Stomach smooth muscle (tissue), 2 donors: ENCODE data around the gene GP1BA.

Experiments used
- H3K27ac ChIP-seq: one replicate; pipeline ENCODE4 v1.7.0; 2013; ENCODE audit warnings: mild to moderate bottlenecking, low read length, inconsistent platforms
- H3K27me3 ChIP-seq, 2 donors: one replicate each; pipeline ENCODE4 v1.7.0; 2013; ENCODE audit warnings: low read length in 2 of 2; ENCODE audit not compliant: insufficient read depth in 2 of 2, control insufficient read depth in 1 of 2
- H3K36me3 ChIP-seq, 2 donors: one replicate each; pipeline ENCODE4 v1.7.0; 2013; ENCODE audit warnings: low read length in 2 of 2; ENCODE audit not compliant: control insufficient read depth in 2 of 2, insufficient read depth in 2 of 2
- H3K4me1 ChIP-seq: one replicate; pipeline ENCODE4 v1.7.0; 2013; ENCODE audit warnings: low read length; ENCODE audit not compliant: control insufficient read depth, insufficient read depth
- H3K4me3 ChIP-seq, 2 donors: one replicate each; pipeline ENCODE4 v1.7.0; 2013; ENCODE audit warnings: low read length in 2 of 2
- H3K9ac ChIP-seq, 2 donors: one replicate each; pipeline ENCODE4 v1.7.0; 2013; ENCODE audit warnings: low read length in 2 of 2, mild to moderate bottlenecking in 1 of 2
- H3K9me3 ChIP-seq, 2 donors: one replicate each; pipeline ENCODE4 v1.7.0; 2013; ENCODE audit warnings: low read length in 2 of 2; ENCODE audit not compliant: control insufficient read depth in 2 of 2
- donor health status: healthy.
- donor health status: Pancreatic carcinoma.

Gene GP1BA

DNA sequence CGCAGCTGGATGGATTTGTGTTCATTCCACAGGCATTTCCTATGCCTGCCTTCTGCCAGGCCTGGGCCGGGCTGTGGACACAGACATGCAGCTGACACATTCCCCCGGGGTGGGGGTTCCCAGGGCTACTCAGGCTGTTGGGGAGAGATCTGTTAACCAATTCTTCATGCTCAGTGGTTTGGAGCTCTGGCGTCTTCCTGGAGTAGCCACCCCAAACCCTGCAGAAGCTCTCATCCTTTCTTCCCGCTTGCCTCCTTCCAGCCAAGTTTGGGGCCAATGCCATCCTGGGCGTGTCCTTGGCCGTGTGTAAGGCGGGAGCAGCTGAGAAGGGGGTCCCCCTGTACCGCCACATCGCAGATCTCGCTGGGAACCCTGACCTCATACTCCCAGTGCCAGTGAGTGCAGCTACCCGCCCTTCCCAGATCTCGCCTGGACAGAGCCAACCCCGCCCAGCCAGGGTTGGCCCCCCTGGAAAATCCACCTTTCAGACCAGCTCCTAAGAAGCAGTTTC, 21.4 kb downstream of the GP1BA start:
- H3K4me1 ChIP-seq, result peaks cover 19% of the 10 kb centered on the region
- no peaks in the 10 kb centered on the region for H3K27me3 ChIP-seq
- H3K9me3 ChIP-seq, result no peaks in the 10 kb centered on the region
- no peak overlapping the region for H3K4me3 ChIP-seq
- peaks cover 0 to 2% of the 10 kb centered on the region in 2 donors for H3K36me3 ChIP-seq
- no peak overlapping the region for H3K27ac ChIP-seq
- H3K9ac ChIP-seq, result no peak overlapping the region

DNA sequence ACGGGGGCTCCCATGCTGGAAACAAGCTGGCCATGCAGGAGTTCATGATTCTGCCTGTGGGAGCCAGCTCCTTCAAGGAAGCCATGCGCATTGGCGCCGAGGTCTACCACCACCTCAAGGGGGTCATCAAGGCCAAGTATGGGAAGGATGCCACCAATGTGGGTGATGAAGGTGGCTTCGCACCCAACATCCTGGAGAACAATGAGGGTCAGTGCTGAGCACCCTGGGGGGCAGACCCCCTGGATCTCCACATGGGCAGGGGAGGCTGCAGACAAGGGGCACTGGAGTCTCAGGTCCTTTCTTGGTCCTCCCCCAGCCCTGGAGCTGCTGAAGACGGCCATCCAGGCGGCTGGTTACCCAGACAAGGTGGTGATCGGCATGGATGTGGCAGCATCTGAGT, 23.0 kb downstream of the GP1BA start:
- Histone ChIP-seq H3K27ac (no peak overlapping the region), H3K4me1 (peaks cover 18% of the 10 kb centered on the region), H3K36me3 (peaks cover 9 to 13% of the 10 kb centered on the region in 2 donors), H3K4me3 (no peak overlapping the region), H3K9me3 (no peaks in the 10 kb centered on the region), H3K27me3 (no peaks in the 10 kb centered on the region), H3K9ac (no peak overlapping the region)

DNA sequence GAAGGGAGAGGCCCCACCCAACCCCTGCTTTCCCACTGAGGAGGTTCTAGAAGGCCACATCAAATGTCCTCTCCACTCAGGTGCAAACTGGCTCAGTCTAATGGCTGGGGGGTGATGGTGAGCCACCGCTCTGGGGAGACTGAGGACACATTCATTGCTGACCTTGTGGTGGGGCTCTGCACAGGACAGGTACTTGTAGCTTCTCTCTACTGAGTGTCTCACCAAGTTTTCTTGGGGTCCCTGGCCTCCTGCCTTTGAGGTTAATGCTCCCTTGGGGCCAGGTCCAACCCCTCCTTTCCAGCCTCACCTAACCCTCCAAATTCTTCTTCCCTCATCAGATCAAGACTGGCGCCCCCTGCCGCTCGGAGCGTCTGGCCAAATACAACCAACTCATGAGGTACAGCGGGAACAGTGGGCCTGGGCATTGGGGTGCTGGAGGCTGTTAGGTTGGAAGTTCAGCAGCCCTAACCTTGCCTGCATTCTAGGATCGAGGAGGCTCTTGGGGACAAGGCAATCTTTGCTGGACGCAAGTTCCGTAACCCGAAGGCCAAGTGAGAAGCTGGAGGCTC, 24.5 kb downstream of the GP1BA start:
- peaks cover 18 to 21% of the 10 kb centered on the region in 2 donors for H3K36me3 ChIP-seq

DNA sequence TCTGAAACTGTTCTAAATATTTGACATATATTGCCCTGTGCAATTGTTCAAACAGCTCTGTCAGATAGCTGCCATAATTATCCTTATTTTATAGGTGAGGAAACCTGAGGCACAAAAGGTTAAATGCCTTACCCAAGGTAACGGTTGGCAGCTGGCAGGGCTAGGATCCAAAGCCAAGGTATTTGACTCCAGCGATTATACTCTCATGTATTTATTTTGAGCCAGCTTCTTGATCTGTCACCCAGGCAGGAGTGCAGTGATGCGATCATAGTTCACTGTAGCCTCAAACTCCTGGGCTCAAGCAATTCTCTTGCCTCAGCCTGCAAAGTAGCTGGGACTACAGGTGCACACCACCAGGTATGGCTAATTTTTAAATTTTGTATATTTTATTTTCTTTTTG, 26.0 kb downstream of the GP1BA start:
- H3K27me3 ChIP-seq, result no peaks in the 10 kb centered on the region
- H3K9me3 ChIP-seq, result no peaks in the 10 kb centered on the region
- H3K4me1 ChIP-seq, result no peaks in the 10 kb centered on the region
- no peak overlapping the region for H3K27ac ChIP-seq
- no peak overlapping the region for H3K4me3 ChIP-seq
- peaks cover 18 to 21% of the 10 kb centered on the region in 2 donors for H3K36me3 ChIP-seq
- no peak overlapping the region for H3K9ac ChIP-seq

More for the DNA sequence above, 24.5 kb downstream of the GP1BA start:
- Histone ChIP-seq H3K4me1 (peaks cover 4% of the 10 kb centered on the region), H3K9me3 (no peaks in the 10 kb centered on the region), H3K9ac (no peak overlapping the region), H3K27me3 (no peaks in the 10 kb centered on the region), H3K27ac (no peak overlapping the region), H3K4me3 (no peak overlapping the region)

DNA sequence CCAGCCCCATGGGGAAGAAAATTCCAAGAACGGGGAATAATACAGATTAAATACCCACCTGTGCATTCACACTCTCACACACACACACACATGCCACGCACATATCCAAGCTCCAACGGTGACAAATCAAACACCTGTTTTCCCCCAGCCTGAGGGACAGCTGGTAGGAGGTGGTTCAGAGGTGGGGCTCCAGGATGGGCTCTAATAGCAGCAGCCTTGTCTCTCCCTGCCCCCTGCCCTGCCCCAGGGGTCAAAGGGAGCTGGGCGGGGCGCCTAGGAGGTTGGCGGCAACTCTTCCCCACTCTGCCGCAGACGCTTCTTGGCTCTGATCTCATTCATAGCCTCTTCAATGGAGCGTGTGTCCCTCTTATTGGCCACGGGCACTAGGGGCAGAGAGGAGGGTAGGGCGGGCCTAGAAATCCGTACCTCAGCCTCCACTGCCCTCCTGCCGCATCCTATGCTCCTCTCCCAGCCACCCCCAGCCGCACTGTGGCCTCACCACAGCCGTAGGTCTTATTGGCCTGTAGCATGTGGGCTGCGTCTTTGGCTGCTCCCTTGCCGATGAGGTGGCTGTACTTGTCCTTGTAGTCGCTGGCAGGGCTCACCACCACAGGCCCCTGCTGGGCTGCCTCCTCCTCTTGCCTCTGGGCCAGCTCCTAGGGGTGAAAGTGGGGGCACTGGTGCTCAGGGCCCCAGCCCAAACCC, 27.3 kb downstream of the GP1BA start:
- Histone ChIP-seq H3K27ac (no peak overlapping the region), H3K4me3 (no peak overlapping the region), H3K9me3 (no peaks in the 10 kb centered on the region), H3K27me3 (no peaks in the 10 kb centered on the region), H3K9ac (no peak overlapping the region), H3K4me1 (no peaks in the 10 kb centered on the region), H3K36me3 (peaks cover 18 to 21% of the 10 kb centered on the region in 2 donors)

DNA sequence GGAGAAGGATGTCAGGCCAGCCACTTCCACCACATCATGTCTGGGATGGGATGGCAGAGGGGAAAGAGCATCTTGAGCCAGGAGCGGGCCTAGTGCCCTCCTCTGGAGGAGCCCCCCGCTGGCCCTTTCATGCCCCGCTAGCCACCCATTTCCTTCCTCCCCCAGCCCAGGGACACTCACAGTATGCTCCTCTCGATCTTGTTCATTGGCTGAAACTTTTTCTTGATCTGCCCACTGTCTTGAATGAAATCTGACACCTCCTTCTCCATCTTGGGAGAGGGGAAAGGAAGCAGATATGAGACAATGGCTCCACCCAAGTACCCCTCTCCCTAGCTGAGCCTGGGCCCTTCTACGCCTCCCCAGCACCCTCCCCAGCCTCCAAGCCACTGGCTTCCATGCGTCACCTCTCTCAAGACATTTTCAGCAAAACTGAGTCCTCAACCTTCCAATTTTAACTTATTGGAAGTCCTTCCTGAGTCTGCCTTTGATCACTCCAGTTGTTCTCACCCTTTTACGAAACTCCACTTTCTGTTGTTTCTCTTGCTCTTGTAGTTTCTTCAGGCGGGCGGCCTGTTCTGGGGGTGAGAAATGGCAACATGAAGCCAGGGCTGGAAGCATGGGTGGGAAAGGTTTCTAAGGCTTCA, 28.3 kb downstream of the GP1BA start:
- Histone ChIP-seq H3K9ac (no peak overlapping the region), H3K36me3 (peaks cover 18 to 21% of the 10 kb centered on the region in 2 donors), H3K27me3 (no peaks in the 10 kb centered on the region), H3K27ac (no peak overlapping the region), H3K4me1 (no peaks in the 10 kb centered on the region), H3K9me3 (no peaks in the 10 kb centered on the region), H3K4me3 (no peak overlapping the region)

DNA sequence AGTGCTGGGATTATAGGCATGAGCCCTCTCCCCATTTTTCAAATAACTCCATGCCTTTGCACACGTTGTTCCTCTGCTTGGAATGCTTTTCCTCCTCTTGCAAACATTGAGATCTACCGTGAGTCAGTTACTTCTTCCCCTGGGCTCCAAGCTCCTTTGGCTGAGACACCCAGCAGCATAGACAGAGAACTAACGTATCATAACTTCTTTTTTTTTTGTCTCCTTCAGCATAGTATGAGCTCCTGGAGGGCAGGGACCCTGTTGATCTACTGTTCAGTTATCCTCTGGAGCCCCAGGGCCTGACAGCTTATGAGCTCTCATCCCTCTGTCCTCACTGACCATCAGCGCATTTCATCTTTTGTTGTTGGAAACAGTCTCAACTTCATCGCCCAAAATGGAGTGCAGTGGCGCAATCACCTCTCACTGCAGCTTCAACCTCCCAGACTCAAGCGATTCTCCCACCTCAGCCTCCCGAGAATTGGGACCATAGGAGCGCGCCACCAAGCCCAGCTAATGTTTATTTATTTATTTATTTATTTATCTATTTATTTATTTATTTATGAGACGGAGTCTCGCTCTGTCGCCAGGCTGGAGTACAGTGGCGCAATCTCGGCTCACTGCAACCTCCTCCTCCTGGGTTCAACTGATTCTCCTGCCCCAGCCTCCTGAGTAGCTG, 33.4 kb downstream of the GP1BA start:
- Histone ChIP-seq H3K9ac (no peak overlapping the region), H3K27me3 (no peaks in the 10 kb centered on the region), H3K36me3 (peaks cover 10 to 11% of the 10 kb centered on the region in 2 donors), H3K9me3 (no peaks in the 10 kb centered on the region), H3K27ac (no peak overlapping the region), H3K4me3 (no peak overlapping the region), H3K4me1 (peaks cover 33% of the 10 kb centered on the region)

DNA sequence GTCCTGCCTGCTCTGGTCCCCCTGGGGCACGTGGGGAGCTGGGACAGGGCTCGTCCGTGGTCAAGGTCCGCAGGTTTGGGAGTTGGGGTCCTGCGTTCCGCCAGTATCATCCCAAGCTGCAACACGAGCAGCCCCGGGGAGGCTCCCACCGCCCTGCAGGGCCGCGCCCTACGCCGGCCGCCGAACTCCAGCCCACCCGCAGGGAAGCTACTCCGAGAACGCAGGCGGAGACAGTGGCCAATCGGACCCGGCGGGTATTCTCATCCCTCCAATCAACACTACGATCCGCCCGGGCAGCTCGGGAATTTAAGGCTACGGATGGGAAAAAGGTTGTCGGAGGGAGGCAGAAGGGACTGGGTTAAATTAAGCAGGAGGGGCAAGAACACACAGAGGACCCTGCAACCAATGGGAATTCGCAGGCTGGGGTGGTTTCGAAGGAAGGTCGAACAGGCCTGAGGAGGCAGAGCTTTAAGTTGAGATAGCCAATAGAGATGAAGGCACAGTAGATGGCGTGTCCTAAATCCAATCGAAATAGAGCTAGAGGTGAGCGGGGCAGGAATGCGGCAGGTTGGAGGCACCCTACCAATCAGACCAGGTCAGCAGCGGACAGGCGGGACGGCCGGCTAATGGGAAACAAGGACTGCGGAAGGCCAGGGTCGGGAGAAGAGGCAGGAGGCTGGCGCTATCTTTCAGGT, 34.9 kb downstream of the GP1BA start:
- Histone ChIP-seq H3K4me1 (peaks cover 36% of the 10 kb centered on the region), H3K27ac (peak overlapping the region; percentile 96), H3K36me3 (peaks cover 9 to 10% of the 10 kb centered on the region in 2 donors), H3K9me3 (no peaks in the 10 kb centered on the region), H3K4me3 (peak overlapping the region; percentile 89 to 96), H3K27me3 (no peaks in the 10 kb centered on the region), H3K9ac (peak overlapping the region; percentile 93 to 98)

DNA sequence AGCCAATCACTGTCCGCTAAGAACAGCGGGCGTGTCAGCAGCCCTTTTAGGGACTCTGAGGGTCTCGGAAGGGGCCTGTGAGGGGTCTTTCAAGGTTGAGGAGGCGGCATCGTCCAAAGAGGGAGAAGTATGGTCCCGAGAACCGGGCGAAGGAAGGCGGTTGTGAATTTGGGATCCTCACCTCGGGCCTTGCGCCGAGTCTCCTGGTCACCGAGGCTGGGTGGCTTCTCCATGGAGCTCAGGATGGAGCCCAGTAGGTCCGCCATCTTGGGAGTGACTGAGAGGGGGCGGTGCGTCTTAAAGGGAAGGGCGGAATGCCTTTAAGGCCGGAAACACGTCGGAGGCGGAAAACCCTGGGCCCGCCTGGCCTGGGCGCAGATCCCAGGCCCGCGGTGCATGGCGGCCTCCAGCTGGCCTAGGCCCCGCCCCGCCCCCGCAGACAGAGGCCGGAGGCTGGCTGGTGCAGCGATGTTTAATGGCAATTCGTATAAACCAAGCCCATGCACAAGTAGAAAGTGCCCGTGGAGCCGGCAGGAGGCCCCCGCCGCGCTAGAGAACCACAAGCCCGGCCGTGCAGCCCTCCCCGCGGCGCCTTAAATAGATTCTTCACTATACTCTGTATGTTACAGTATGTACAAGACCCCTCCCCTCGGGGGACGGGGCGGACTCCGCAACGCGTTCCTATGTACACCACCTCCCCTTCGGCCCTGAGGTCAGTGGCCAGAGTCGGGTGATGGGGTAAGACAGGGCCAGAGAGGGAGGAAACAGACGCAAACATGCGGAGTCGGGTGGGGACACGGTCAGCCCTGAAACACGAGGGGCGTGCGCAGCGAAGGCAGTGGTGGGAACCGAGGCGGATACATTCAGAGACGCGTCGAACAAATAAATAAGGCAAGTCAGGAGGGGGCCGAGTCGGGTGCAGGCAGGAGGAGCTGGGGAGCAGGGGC, 35.7 kb downstream of the GP1BA start, which contains the start of gene SPAG7:
TSS of gene SPAG7 (minus strand) at position 279 of the 947 bp plus-strand sequence. CDS start at position 266, 13 bp downstream.
- Histone ChIP-seq H3K9me3 (no peaks in the 10 kb centered on the region), H3K27me3 (no peaks in the 10 kb centered on the region), H3K4me3 (peak within 1 kb of the TSS; percentile 89 to 96), H3K4me1 (peaks cover 36% of the 10 kb centered on the region), H3K36me3 (peaks cover 15 to 17% of the 10 kb centered on the region in 2 donors), H3K9ac (peak within 1 kb of the TSS; percentile 93 to 98), H3K27ac (peak within 1 kb of the TSS; percentile 96)
